GM21390 (cell line): ENCODE results near the gene ATF2.
A peak's percentile ranks its signal among the peaks of the same experiment; 100 is the strongest.
"Not testable (repeated sequence)": the region's sequence is repeated elsewhere in the genome, so short reads cannot be mapped to it uniquely, and the experiment has no call there.

ENCODE experiments used
- ATAC-seq: cut with Tn5 transposase; IDR thresholded peaks from one replicate; pipeline ENCODE4 v1.9.1; 2021; ENCODE audit not compliant: unreplicated experiment

ATF2 gene

GRCh38 chr2:175097297-175097696 is 70.7 kb downstream of the ATF2 start:
- ATAC-seq: no peak

- ATAC-seq: not testable (repeated sequence)
Measured at GRCh38 chr2:175084117-175084516, 83.9 kb downstream of the ATF2 start.

- ATAC-seq: no peak
Measured at GRCh38 chr2:175080479-175080878, 87.5 kb downstream of the ATF2 start.

GRCh38 chr2:175076272-175076671 is 91.7 kb downstream of the ATF2 start:
- no peak for ATAC-seq

GRCh38 chr2:175074478-175074877 is 93.5 kb downstream of the ATF2 start:
- no peak for ATAC-seq

GRCh38 chr2:175068534-175068933 is 99.5 kb downstream of the ATF2 start:
- no peak for ATAC-seq

- no peak for ATAC-seq
Measured at GRCh38 chr2:175066411-175066810, 101.6 kb downstream of the ATF2 start.

- ATAC-seq: no peak
Measured at GRCh38 chr2:175064797-175065196, 103.2 kb downstream of the ATF2 start.

GRCh38 chr2:175063741-175064140 is 104.3 kb downstream of the ATF2 start:
- ATAC-seq: no peak

- no peak for ATAC-seq
Measured at GRCh38 chr2:175062787-175063585, 105.0 kb downstream of the ATF2 start.

- no peak for ATAC-seq
Measured at GRCh38 chr2:175057078-175057685, 110.8 kb downstream of the ATF2 start.

- no peak for ATAC-seq
Measured at GRCh38 chr2:175055993-175056392, 112.0 kb downstream of the ATF2 start.

- no peak for ATAC-seq
Measured at GRCh38 chr2:175054340-175054739, 113.7 kb downstream of the ATF2 start.

- no peak for ATAC-seq
Measured at GRCh38 chr2:175049661-175050060, 118.3 kb downstream of the ATF2 start.

- ATAC-seq: peak; percentile 51
Measured at GRCh38 chr2:175048275-175048674, 119.7 kb downstream of the ATF2 start.

GRCh38 chr2:175039490-175039889 is 128.5 kb downstream of the ATF2 start:
- no peak for ATAC-seq

GRCh38 chr2:175039031-175039430 is 129.0 kb downstream of the ATF2 start:
- ATAC-seq: no peak

GRCh38 chr2:175037941-175038340 is 130.1 kb downstream of the ATF2 start:
- no peak for ATAC-seq

GRCh38 chr2:175036582-175037018 is 131.4 kb downstream of the ATF2 start:
- no peak for ATAC-seq

- ATAC-seq: no peak
Measured at GRCh38 chr2:175035806-175036205, 132.2 kb downstream of the ATF2 start.

GRCh38 chr2:175034716-175035115 is 133.3 kb downstream of the ATF2 start:
- no peak for ATAC-seq
